Measurements from ENCODE around the gene CEP68.

Gene CEP68

GRCh38 chr2:65044097-65044735 is 12.0 kb upstream of the CEP68 start:
- no peak for ATAC-seq (ENCODE audit: low read depth)
- no peak for TF ChIP-seq CTCF (IDR thresholded peaks at IDR 0.05; ENCODE audit: poor library complexity, severe bottlenecking)
- H3K36me3 ChIP-seq (ENCODE audit: low read depth): no peaks in the 10 kb centered on the region

GRCh38 chr2:65045651-65046050 is 10.6 kb upstream of the CEP68 start:
- Histone ChIP-seq H3K27me3 (ENCODE audit: insufficient read depth, poor library complexity, severe bottlenecking) (no peaks in the 10 kb centered on the region), H3K27ac (ENCODE audit: poor library complexity, severe bottlenecking) (no peak overlapping the region), H3K36me3 (ENCODE audit: low read depth) (no peaks in the 10 kb centered on the region), H3K4me3 (ENCODE audit: severe bottlenecking) (no peak overlapping the region), H3K9me3 (ENCODE audit: severe bottlenecking) (peaks cover 4% of the 10 kb centered on the region), H3K4me1 (ENCODE audit: insufficient read depth, poor library complexity, severe bottlenecking) (no peaks in the 10 kb centered on the region)
- no peak for TF ChIP-seq CTCF (IDR thresholded peaks at IDR 0.05; ENCODE audit: poor library complexity, severe bottlenecking)
- ATAC-seq (ENCODE audit: low read depth): no peak
- DNase-seq (ENCODE audit: low spot score): no peak

More at GRCh38 chr2:65044097-65044735, 12.0 kb upstream of the CEP68 start:
- Histone ChIP-seq H3K27ac (ENCODE audit: poor library complexity, severe bottlenecking) (no peak overlapping the region), H3K27me3 (ENCODE audit: insufficient read depth, poor library complexity, severe bottlenecking) (no peaks in the 10 kb centered on the region), H3K9me3 (ENCODE audit: severe bottlenecking) (peaks cover 4% of the 10 kb centered on the region), H3K4me1 (ENCODE audit: insufficient read depth, poor library complexity, severe bottlenecking) (no peaks in the 10 kb centered on the region), H3K4me3 (ENCODE audit: severe bottlenecking) (no peak overlapping the region)
- DNase-seq (ENCODE audit: low spot score): no peak

- TF ChIP-seq CTCF (IDR thresholded peaks at IDR 0.05; ENCODE audit: poor library complexity, severe bottlenecking): no peak
- no peaks in the 10 kb centered on the region for H3K4me1 ChIP-seq (ENCODE audit: insufficient read depth, poor library complexity, severe bottlenecking)
- H3K36me3 ChIP-seq (ENCODE audit: low read depth): no peaks in the 10 kb centered on the region
- no peak for DNase-seq (ENCODE audit: low spot score)
- H3K9me3 ChIP-seq (ENCODE audit: severe bottlenecking): peaks cover 4% of the 10 kb centered on the region
- H3K27me3 ChIP-seq (ENCODE audit: insufficient read depth, poor library complexity, severe bottlenecking): no peaks in the 10 kb centered on the region
- no peak overlapping the region for H3K27ac ChIP-seq (ENCODE audit: poor library complexity, severe bottlenecking)
- H3K4me3 ChIP-seq (ENCODE audit: severe bottlenecking): no peak overlapping the region
- no peak for ATAC-seq (ENCODE audit: low read depth)
These were observed 9.4 kb upstream of the CEP68 start for GRCh38 chr2:65046633-65047407.

GRCh38 chr2:65049010-65049639 is 7.1 kb upstream of the CEP68 start:
- no peak overlapping the region for H3K4me3 ChIP-seq (ENCODE audit: severe bottlenecking)
- H3K27me3 ChIP-seq (ENCODE audit: insufficient read depth, poor library complexity, severe bottlenecking): no peaks in the 10 kb centered on the region
- DNase-seq (ENCODE audit: low spot score) (no peak), ATAC-seq (ENCODE audit: low read depth) (peak; percentile 31; the same call in 1 of the 3 replicates)
- H3K36me3 ChIP-seq (ENCODE audit: low read depth): no peaks in the 10 kb centered on the region
- no peaks in the 10 kb centered on the region for H3K9me3 ChIP-seq (ENCODE audit: severe bottlenecking)
- no peaks in the 10 kb centered on the region for H3K4me1 ChIP-seq (ENCODE audit: insufficient read depth, poor library complexity, severe bottlenecking)
- no peak for TF ChIP-seq CTCF (IDR thresholded peaks at IDR 0.05; ENCODE audit: poor library complexity, severe bottlenecking)
- H3K27ac ChIP-seq (ENCODE audit: poor library complexity, severe bottlenecking): no peak overlapping the region
